Measurements from ENCODE around the gene LILRA5.
"Not testable (repeated sequence)": the region's sequence is repeated elsewhere in the genome, so short reads cannot be mapped to it uniquely, and the experiment has no call there.

Gene LILRA5

GRCh38 chr19:54311486-54311885, 1.5 kb downstream of the LILRA5 start:
- no peak overlapping the region for H3K4me3 ChIP-seq (ENCODE audit: low read length)
- no peak overlapping the region for H3K9ac ChIP-seq (ENCODE audit: low read length)
- H3K27me3 ChIP-seq (ENCODE audit: control insufficient read depth, insufficient read depth, low read length) = no peaks in the 10 kb centered on the region
- no peaks in the 10 kb centered on the region for H3K36me3 ChIP-seq (ENCODE audit: control insufficient read depth, insufficient read depth, low read length)
- H3K27ac ChIP-seq (ENCODE audit: low read depth, low read length) = no peak overlapping the region
- no peaks in the 10 kb centered on the region for H3K4me1 ChIP-seq (ENCODE audit: control insufficient read depth, insufficient read depth, low read length)

- H3K36me3 ChIP-seq (ENCODE audit: control insufficient read depth, insufficient read depth, low read length) = no peaks in the 10 kb centered on the region
- H3K27ac ChIP-seq (ENCODE audit: low read depth, low read length) = no peak overlapping the region
- H3K27me3 ChIP-seq (ENCODE audit: control insufficient read depth, insufficient read depth, low read length) = no peaks in the 10 kb centered on the region
- H3K4me3 ChIP-seq (ENCODE audit: low read length) = no peak overlapping the region
- no peak overlapping the region for H3K9ac ChIP-seq (ENCODE audit: low read length)
- H3K4me1 ChIP-seq (ENCODE audit: control insufficient read depth, insufficient read depth, low read length) = no peaks in the 10 kb centered on the region
Measured at GRCh38 chr19:54310543-54310942, 2.4 kb downstream of the LILRA5 start.

- no peak overlapping the region for H3K27ac ChIP-seq (ENCODE audit: low read depth, low read length)
- H3K9ac ChIP-seq (ENCODE audit: low read length) = no peak overlapping the region
- no peak overlapping the region for H3K4me3 ChIP-seq (ENCODE audit: low read length)
- no peaks in the 10 kb centered on the region for H3K4me1 ChIP-seq (ENCODE audit: control insufficient read depth, insufficient read depth, low read length)
- no peaks in the 10 kb centered on the region for H3K27me3 ChIP-seq (ENCODE audit: control insufficient read depth, insufficient read depth, low read length)
- no peaks in the 10 kb centered on the region for H3K36me3 ChIP-seq (ENCODE audit: control insufficient read depth, insufficient read depth, low read length)
Measured at GRCh38 chr19:54309811-54310210, 3.2 kb downstream of the LILRA5 start.

- Histone ChIP-seq H3K4me1 (ENCODE audit: control insufficient read depth, insufficient read depth, low read length) (no peaks in the 10 kb centered on the region), H3K27me3 (ENCODE audit: control insufficient read depth, insufficient read depth, low read length) (no peaks in the 10 kb centered on the region), H3K36me3 (ENCODE audit: control insufficient read depth, insufficient read depth, low read length) (no peaks in the 10 kb centered on the region), H3K4me3 (ENCODE audit: low read length) (no peak overlapping the region), H3K9ac (ENCODE audit: low read length) (no peak overlapping the region), H3K27ac (ENCODE audit: low read depth, low read length) (no peak overlapping the region)
Measured at GRCh38 chr19:54307389-54308020, 5.5 kb downstream of the LILRA5 start.

GRCh38 chr19:54305141-54305540, 7.8 kb downstream of the LILRA5 start:
- H3K4me3 ChIP-seq (ENCODE audit: low read length) = no peak overlapping the region
- H3K27me3 ChIP-seq (ENCODE audit: control insufficient read depth, insufficient read depth, low read length) = no peaks in the 10 kb centered on the region
- no peak overlapping the region for H3K27ac ChIP-seq (ENCODE audit: low read depth, low read length)
- H3K36me3 ChIP-seq (ENCODE audit: control insufficient read depth, insufficient read depth, low read length) = no peaks in the 10 kb centered on the region
- no peaks in the 10 kb centered on the region for H3K4me1 ChIP-seq (ENCODE audit: control insufficient read depth, insufficient read depth, low read length)
- H3K9ac ChIP-seq (ENCODE audit: low read length) = no peak overlapping the region

- Histone ChIP-seq H3K4me1 (ENCODE audit: control insufficient read depth, insufficient read depth, low read length) (no peaks in the 10 kb centered on the region), H3K9ac (ENCODE audit: low read length) (no peak overlapping the region), H3K4me3 (ENCODE audit: low read length) (no peak overlapping the region), H3K27me3 (ENCODE audit: control insufficient read depth, insufficient read depth, low read length) (no peaks in the 10 kb centered on the region), H3K36me3 (ENCODE audit: control insufficient read depth, insufficient read depth, low read length) (no peaks in the 10 kb centered on the region), H3K27ac (ENCODE audit: low read depth, low read length) (no peak overlapping the region)
Measured at GRCh38 chr19:54302257-54302656, 10.7 kb downstream of the LILRA5 start.

GRCh38 chr19:54299515-54299914, 13.5 kb downstream of the LILRA5 start:
- H3K27me3 ChIP-seq (ENCODE audit: control insufficient read depth, insufficient read depth, low read length) = no peaks in the 10 kb centered on the region
- no peaks in the 10 kb centered on the region for H3K36me3 ChIP-seq (ENCODE audit: control insufficient read depth, insufficient read depth, low read length)
- H3K9ac ChIP-seq (ENCODE audit: low read length) = no peak overlapping the region
- no peak overlapping the region for H3K4me3 ChIP-seq (ENCODE audit: low read length)
- H3K27ac ChIP-seq (ENCODE audit: low read depth, low read length) = no peak overlapping the region
- no peaks in the 10 kb centered on the region for H3K4me1 ChIP-seq (ENCODE audit: control insufficient read depth, insufficient read depth, low read length)

- no peaks in the 10 kb centered on the region for H3K36me3 ChIP-seq (ENCODE audit: control insufficient read depth, insufficient read depth, low read length)
- H3K27me3 ChIP-seq (ENCODE audit: control insufficient read depth, insufficient read depth, low read length) = no peaks in the 10 kb centered on the region
- H3K27ac ChIP-seq (ENCODE audit: low read depth, low read length) = no peak overlapping the region
- no peaks in the 10 kb centered on the region for H3K4me1 ChIP-seq (ENCODE audit: control insufficient read depth, insufficient read depth, low read length)
- no peak overlapping the region for H3K9ac ChIP-seq (ENCODE audit: low read length)
- H3K4me3 ChIP-seq (ENCODE audit: low read length) = no peak overlapping the region
Measured at GRCh38 chr19:54299126-54299498, 13.9 kb downstream of the LILRA5 start.

- Histone ChIP-seq H3K4me3 (ENCODE audit: low read length) (no peak overlapping the region), H3K36me3 (ENCODE audit: control insufficient read depth, insufficient read depth, low read length) (no peaks in the 10 kb centered on the region), H3K27ac (ENCODE audit: low read depth, low read length) (no peak overlapping the region), H3K4me1 (ENCODE audit: control insufficient read depth, insufficient read depth, low read length) (no peaks in the 10 kb centered on the region), H3K27me3 (ENCODE audit: control insufficient read depth, insufficient read depth, low read length) (no peaks in the 10 kb centered on the region), H3K9ac (ENCODE audit: low read length) (no peak overlapping the region)
Measured at GRCh38 chr19:54298357-54299125, 14.4 kb downstream of the LILRA5 start.

GRCh38 chr19:54297759-54298305, 15.1 kb downstream of the LILRA5 start:
- Histone ChIP-seq H3K36me3 (ENCODE audit: control insufficient read depth, insufficient read depth, low read length) (no peaks in the 10 kb centered on the region), H3K27me3 (ENCODE audit: control insufficient read depth, insufficient read depth, low read length) (no peaks in the 10 kb centered on the region), H3K27ac (ENCODE audit: low read depth, low read length) (no peak overlapping the region), H3K4me1 (ENCODE audit: control insufficient read depth, insufficient read depth, low read length) (no peaks in the 10 kb centered on the region), H3K4me3 (ENCODE audit: low read length) (no peak overlapping the region), H3K9ac (ENCODE audit: low read length) (no peak overlapping the region)

GRCh38 chr19:54294539-54294938, 18.4 kb downstream of the LILRA5 start:
- Histone ChIP-seq H3K36me3 (ENCODE audit: control insufficient read depth, insufficient read depth, low read length) (no peaks in the 10 kb centered on the region), H3K27ac (ENCODE audit: low read depth, low read length) (no peak overlapping the region), H3K27me3 (ENCODE audit: control insufficient read depth, insufficient read depth, low read length) (no peaks in the 10 kb centered on the region), H3K9ac (ENCODE audit: low read length) (no peak overlapping the region), H3K4me1 (ENCODE audit: control insufficient read depth, insufficient read depth, low read length) (no peaks in the 10 kb centered on the region), H3K4me3 (ENCODE audit: low read length) (no peak overlapping the region)

GRCh38 chr19:54289160-54289559, 23.8 kb downstream of the LILRA5 start:
- not testable (repeated sequence) for H3K4me1 ChIP-seq (ENCODE audit: control insufficient read depth, insufficient read depth, low read length); H3K36me3 ChIP-seq (ENCODE audit: control insufficient read depth, insufficient read depth, low read length); H3K27ac ChIP-seq (ENCODE audit: low read depth, low read length); H3K4me3 ChIP-seq (ENCODE audit: low read length); H3K27me3 ChIP-seq (ENCODE audit: control insufficient read depth, insufficient read depth, low read length); H3K9ac ChIP-seq (ENCODE audit: low read length)

GRCh38 chr19:54287456-54287855, 25.5 kb downstream of the LILRA5 start:
- Histone ChIP-seq H3K36me3 (ENCODE audit: control insufficient read depth, insufficient read depth, low read length) (no peaks in the 10 kb centered on the region), H3K27me3 (ENCODE audit: control insufficient read depth, insufficient read depth, low read length) (no peaks in the 10 kb centered on the region), H3K9ac (ENCODE audit: low read length) (no peak overlapping the region), H3K4me1 (ENCODE audit: control insufficient read depth, insufficient read depth, low read length) (no peaks in the 10 kb centered on the region), H3K27ac (ENCODE audit: low read depth, low read length) (no peak overlapping the region), H3K4me3 (ENCODE audit: low read length) (no peak overlapping the region)

Measured in rectal smooth muscle tissue (tissue), 1 donor.